ENCODE measurements around the gene GAS7.

The GAS7 gene

GRCh38 chr17:9868552-9868951, 329.9 kb downstream of the GAS7 start:
- no peak for DNase-seq

- DNase-seq: no peak
These were observed 332.8 kb downstream of the GAS7 start for GRCh38 chr17:9865586-9865985.

GRCh38 chr17:9862949-9863348, 335.5 kb downstream of the GAS7 start:
- no peak for DNase-seq

- no peak for DNase-seq
These were observed 336.2 kb downstream of the GAS7 start for GRCh38 chr17:9862220-9862619.

GRCh38 chr17:9860851-9861250, 337.6 kb downstream of the GAS7 start:
- DNase-seq: no peak

Data from stimulated activated naive CD4-positive, alpha-beta T cell treated with Interleukin-2 at 50 U/mL for 16 hours (primary cell).